ENCODE results near the gene DMRTC2.

- TF ChIP-seq CTCF (IDR thresholded peaks at IDR 0.05): no peak
- TF ChIP-seq POLR2A (IDR thresholded peaks at IDR 0.05): peak in 1 of 2 donors; percentile 14
These were observed 38.0 kb downstream of the DMRTC2 start, which contains the start of gene ARHGEF1 for GRCh38 chr19:41882568-41883462.
